ENCODE data around the gene LGALS9C. TPM values are rescaled to one million over a fixed set of nuclear protein-coding genes. Genes with fewer than 3 reads are reported as not detected.
"Not testable (repeated sequence)": the region's sequence is repeated elsewhere in the genome, so short reads cannot be mapped to it uniquely, and the experiment has no call there.

Gene LGALS9C
- total RNA-seq, 1 experiment from 2014 or later, result 1.7 TPM

DNA sequence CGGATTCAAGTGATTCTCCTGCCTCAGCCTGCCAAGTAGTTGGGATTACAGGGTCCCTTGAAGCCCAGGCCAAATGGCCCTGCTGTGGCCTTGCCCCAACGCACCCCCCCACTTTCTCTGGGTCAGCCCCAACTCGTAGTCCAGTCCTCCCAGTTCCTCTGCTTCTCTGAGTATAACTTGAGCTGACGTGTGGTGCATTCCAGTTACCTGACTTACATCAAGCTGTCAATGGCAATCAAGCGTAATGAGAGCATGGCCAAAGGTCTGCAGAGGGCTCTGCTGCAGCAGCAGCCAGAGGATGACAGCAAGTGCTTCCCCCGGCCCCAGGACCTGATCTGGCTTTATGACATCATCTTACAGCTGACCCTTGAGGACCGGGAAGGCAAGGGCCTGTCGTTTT is 50.8 kb downstream of the LGALS9C start:
- H3K27me3 Mint-ChIP-seq (ENCODE audit: unreplicated experiment); H3K4me3 Mint-ChIP-seq (ENCODE audit: low read depth, unreplicated experiment); H3K4me1 Mint-ChIP-seq (ENCODE audit: low read depth, unreplicated experiment); H3K9me3 Mint-ChIP-seq (ENCODE audit: low read depth, unreplicated experiment); H3K36me3 Mint-ChIP-seq (ENCODE audit: insufficient read depth, unreplicated experiment); CTCF ChIA-PET; H3K27ac Mint-ChIP-seq (ENCODE audit: unreplicated experiment); DNase-seq; BruUV-seq (replicated peaks); intact Hi-C loops (cut with micrococcal nuclease; ENCODE audit: unreplicated experiment): not testable (repeated sequence)

GRCh38 chr17:18528435-18528834 is 51.8 kb downstream of the LGALS9C start:
- H3K36me3 Mint-ChIP-seq (ENCODE audit: insufficient read depth, unreplicated experiment); BruUV-seq (replicated peaks); CTCF ChIA-PET; H3K9me3 Mint-ChIP-seq (ENCODE audit: low read depth, unreplicated experiment); H3K27me3 Mint-ChIP-seq (ENCODE audit: unreplicated experiment); H3K4me1 Mint-ChIP-seq (ENCODE audit: low read depth, unreplicated experiment); intact Hi-C loops (cut with micrococcal nuclease; ENCODE audit: unreplicated experiment); DNase-seq; H3K27ac Mint-ChIP-seq (ENCODE audit: unreplicated experiment); H3K4me3 Mint-ChIP-seq (ENCODE audit: low read depth, unreplicated experiment): not testable (repeated sequence)

DNA sequence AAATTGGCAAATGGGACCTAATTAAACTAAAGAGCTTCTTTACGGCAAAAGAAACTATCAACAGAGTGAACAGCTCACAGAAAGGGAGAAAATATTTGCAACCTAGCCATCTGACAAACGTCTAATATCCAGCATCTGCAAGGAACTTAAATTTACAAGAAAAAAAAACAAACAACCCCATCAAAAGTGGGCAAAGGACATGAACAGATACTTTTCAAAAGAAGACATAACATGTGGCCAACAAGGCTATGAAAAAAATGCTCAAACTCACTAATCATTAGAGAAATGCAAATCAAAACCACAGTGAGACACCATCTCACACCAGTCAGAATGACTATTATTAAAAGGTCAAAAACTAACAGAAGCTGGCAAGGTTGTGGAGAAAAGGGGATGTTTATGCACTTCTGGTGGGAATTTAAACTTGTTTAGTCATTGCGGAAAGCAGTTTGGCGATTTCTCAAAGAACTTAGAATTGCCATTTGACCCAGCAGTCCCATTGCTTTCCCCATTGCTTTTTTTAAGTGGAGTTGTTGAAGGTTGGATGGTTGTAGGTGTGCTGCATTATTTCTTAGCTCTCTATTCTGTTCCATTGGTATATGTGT is 52.4 kb downstream of the LGALS9C start:
- BruUV-seq (replicated peaks), result not testable (repeated sequence)

GRCh38 chr17:18530405-18530804 is 53.8 kb downstream of the LGALS9C start:
- not testable (repeated sequence) for H3K27me3 Mint-ChIP-seq (ENCODE audit: unreplicated experiment)

More for the DNA sequence above, 52.4 kb downstream of the LGALS9C start:
- H3K4me3 Mint-ChIP-seq (ENCODE audit: low read depth, unreplicated experiment); H3K27ac Mint-ChIP-seq (ENCODE audit: unreplicated experiment); H3K9me3 Mint-ChIP-seq (ENCODE audit: low read depth, unreplicated experiment); DNase-seq; H3K27me3 Mint-ChIP-seq (ENCODE audit: unreplicated experiment); H3K4me1 Mint-ChIP-seq (ENCODE audit: low read depth, unreplicated experiment); H3K36me3 Mint-ChIP-seq (ENCODE audit: insufficient read depth, unreplicated experiment); CTCF ChIA-PET; intact Hi-C loops (cut with micrococcal nuclease; ENCODE audit: unreplicated experiment): not testable (repeated sequence)

GRCh38 chr17:18542234-18542633 is 65.6 kb downstream of the LGALS9C start:
- H3K9me3 Mint-ChIP-seq (ENCODE audit: low read depth, unreplicated experiment); CTCF ChIA-PET; H3K4me3 Mint-ChIP-seq (ENCODE audit: low read depth, unreplicated experiment); H3K4me1 Mint-ChIP-seq (ENCODE audit: low read depth, unreplicated experiment); BruUV-seq (replicated peaks); H3K27me3 Mint-ChIP-seq (ENCODE audit: unreplicated experiment); H3K27ac Mint-ChIP-seq (ENCODE audit: unreplicated experiment); intact Hi-C loops (cut with micrococcal nuclease; ENCODE audit: unreplicated experiment); H3K36me3 Mint-ChIP-seq (ENCODE audit: insufficient read depth, unreplicated experiment); DNase-seq: not testable (repeated sequence)

More at GRCh38 chr17:18530405-18530804, 53.8 kb downstream of the LGALS9C start:
- intact Hi-C loops (cut with micrococcal nuclease; ENCODE audit: unreplicated experiment); DNase-seq; BruUV-seq (replicated peaks); H3K36me3 Mint-ChIP-seq (ENCODE audit: insufficient read depth, unreplicated experiment); CTCF ChIA-PET; H3K27ac Mint-ChIP-seq (ENCODE audit: unreplicated experiment); H3K4me1 Mint-ChIP-seq (ENCODE audit: low read depth, unreplicated experiment); H3K4me3 Mint-ChIP-seq (ENCODE audit: low read depth, unreplicated experiment); H3K9me3 Mint-ChIP-seq (ENCODE audit: low read depth, unreplicated experiment): not testable (repeated sequence)

- H3K4me1 Mint-ChIP-seq (ENCODE audit: low read depth, unreplicated experiment); DNase-seq; intact Hi-C loops (cut with micrococcal nuclease; ENCODE audit: unreplicated experiment); BruUV-seq (replicated peaks); H3K27ac Mint-ChIP-seq (ENCODE audit: unreplicated experiment); H3K27me3 Mint-ChIP-seq (ENCODE audit: unreplicated experiment); H3K36me3 Mint-ChIP-seq (ENCODE audit: insufficient read depth, unreplicated experiment); H3K4me3 Mint-ChIP-seq (ENCODE audit: low read depth, unreplicated experiment); H3K9me3 Mint-ChIP-seq (ENCODE audit: low read depth, unreplicated experiment); CTCF ChIA-PET: not testable (repeated sequence)
These were observed 66.3 kb downstream of the LGALS9C start for GRCh38 chr17:18542907-18543306.

Other genes with a start within 250 kb of the LGALS9C start
- gene FLII, start 218.1 kb upstream of the LGALS9C start, total RNA-seq (2022), result 281 and 298 TPM in 2 replicates
- 13.3 and 14.7 TPM in 2 replicates for gene MIEF2, start 216.1 kb upstream of the LGALS9C start, total RNA-seq (2022)
- 39.7 and 40.2 TPM in 2 replicates for gene TOP3A, start 161.8 kb upstream of the LGALS9C start, total RNA-seq (2022)
- 20.4 and 24.5 TPM in 2 replicates for gene SMCR8, start 161.5 kb upstream of the LGALS9C start, total RNA-seq (2022)
- 52.3 and 55.7 TPM in 2 replicates for gene SHMT1, start 113.2 kb upstream of the LGALS9C start, total RNA-seq (2022)
- gene EVPLL, start 99.0 kb upstream of the LGALS9C start, total RNA-seq (2022), result 1.4 and 2.4 TPM in 2 replicates
- gene TBC1D28, start 167.6 kb downstream of the LGALS9C start, total RNA-seq (2022), result not detected in 2 replicates
- gene FOXO3B, start 205.5 kb downstream of the LGALS9C start, total RNA-seq (2022), result 2.3 and 3.2 TPM in 2 replicates

Data from Calu3 (cell line).